NCI-H774 (cell line): ENCODE data around the gene KIF3C.
"Not testable (repeated sequence)": the region's sequence is repeated elsewhere in the genome, so short reads cannot be mapped to it uniquely, and the experiment has no call there.

Source experiments
- DNase-seq: peaks from one replicate; lab custom pipeline; 2025; lab: John Stamatoyannopoulos, UW

KIF3C gene

GRCh38 chr2:25999406-25999805 lies 17.1 kb upstream of the KIF3C start:
- DNase-seq = not testable (repeated sequence)

GRCh38 chr2:25998816-25999383 lies 16.6 kb upstream of the KIF3C start:
- DNase-seq = not testable (repeated sequence)

- DNase-seq = no peak
Measured at GRCh38 chr2:25996844-25997243, 14.5 kb upstream of the KIF3C start.

- DNase-seq = no peak
Measured at GRCh38 chr2:25994509-25994908, 12.2 kb upstream of the KIF3C start.

- DNase-seq = no peak
Measured at GRCh38 chr2:25993049-25993448, 10.8 kb upstream of the KIF3C start.

- no peak for DNase-seq
Measured at GRCh38 chr2:25992556-25992955, 10.3 kb upstream of the KIF3C start.

- no peak for DNase-seq
Measured at GRCh38 chr2:25991965-25992364, 9.7 kb upstream of the KIF3C start.

GRCh38 chr2:25989154-25989553 lies 6.9 kb upstream of the KIF3C start:
- no peak for DNase-seq

- no peak for DNase-seq
Measured at GRCh38 chr2:25988134-25988533, 5.8 kb upstream of the KIF3C start.

GRCh38 chr2:25983735-25984134 lies 1.4 kb upstream of the KIF3C start:
- no peak for DNase-seq

GRCh38 chr2:25982968-25983280 lies 627 bp upstream of the KIF3C start:
- no peak for DNase-seq

- no peak for DNase-seq
Measured at GRCh38 chr2:25981596-25982272, 563 bp downstream of the KIF3C start.

- no peak for DNase-seq
Measured at GRCh38 chr2:25980951-25981350, 1.3 kb downstream of the KIF3C start.

- no peak for DNase-seq
Measured at GRCh38 chr2:25980076-25980887, 2.0 kb downstream of the KIF3C start.

GRCh38 chr2:25979001-25979400 lies 3.3 kb downstream of the KIF3C start:
- no peak for DNase-seq

GRCh38 chr2:25977768-25978167 lies 4.5 kb downstream of the KIF3C start:
- no peak for DNase-seq

GRCh38 chr2:25976983-25977741 lies 5.1 kb downstream of the KIF3C start:
- no peak for DNase-seq

- DNase-seq = no peak
Measured at GRCh38 chr2:25972049-25972823, 10.1 kb downstream of the KIF3C start.

GRCh38 chr2:25971596-25971995 lies 10.7 kb downstream of the KIF3C start:
- DNase-seq = no peak

GRCh38 chr2:25966531-25967270 lies 15.6 kb downstream of the KIF3C start:
- DNase-seq = no peak

GRCh38 chr2:25964891-25965290 lies 17.4 kb downstream of the KIF3C start:
- no peak for DNase-seq
